Activated CD8-positive, alpha-beta memory T cell treated with anti-CD3 and anti-CD28 coated beads for 1 hour (primary cell): Measurements from ENCODE around the gene SPTBN1.
"Not testable (repeated sequence)": the region's sequence is repeated elsewhere in the genome, so short reads cannot be mapped to it uniquely, and the experiment has no call there.

Source experiments
- DNase-seq, 2 donors: peaks; one replicate each; pipeline ENCODE4 v3.0.0-alpha.2; 2020; ENCODE audit warnings: low read depth in 1 of 2; ENCODE audit errors: extremely low read depth in 1 of 2

Gene SPTBN1

DNA sequence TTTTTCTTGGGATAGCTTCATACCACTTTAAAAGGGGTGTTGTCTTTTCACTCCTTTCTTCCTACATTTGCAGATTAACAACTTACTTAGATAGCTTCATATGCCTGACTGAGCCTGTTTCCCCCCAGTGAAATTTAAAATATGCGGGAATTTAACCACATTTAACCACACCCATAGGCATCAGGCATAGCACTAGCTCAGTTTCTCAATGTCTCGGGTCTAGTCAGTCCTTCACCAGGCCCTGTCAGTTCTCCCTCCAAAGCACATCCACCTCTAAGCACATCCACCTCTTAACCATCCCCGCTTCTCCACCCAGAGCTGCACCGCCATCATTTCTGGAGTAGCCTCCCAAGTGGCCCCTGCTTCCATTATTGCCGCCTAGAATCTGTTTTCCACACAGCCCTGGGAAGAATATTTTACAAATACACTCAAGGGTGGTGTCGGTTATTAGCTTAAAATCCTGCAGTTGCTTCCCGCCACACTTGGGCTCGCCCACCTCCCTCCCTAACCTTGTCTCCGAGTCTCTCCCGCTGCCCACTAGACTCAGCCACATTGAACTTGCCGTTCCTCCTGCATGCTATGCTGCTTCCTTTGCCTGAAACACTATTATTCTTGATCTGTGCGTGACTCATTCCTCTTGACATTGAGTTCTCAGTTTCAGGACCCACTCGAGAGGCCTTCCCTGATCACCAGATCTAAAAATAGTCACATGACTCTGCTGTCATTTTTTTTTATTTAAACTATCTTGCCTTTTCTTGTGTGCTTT, 68.3 kb downstream of the SPTBN1 start:
- DNase-seq: no peak

DNA sequence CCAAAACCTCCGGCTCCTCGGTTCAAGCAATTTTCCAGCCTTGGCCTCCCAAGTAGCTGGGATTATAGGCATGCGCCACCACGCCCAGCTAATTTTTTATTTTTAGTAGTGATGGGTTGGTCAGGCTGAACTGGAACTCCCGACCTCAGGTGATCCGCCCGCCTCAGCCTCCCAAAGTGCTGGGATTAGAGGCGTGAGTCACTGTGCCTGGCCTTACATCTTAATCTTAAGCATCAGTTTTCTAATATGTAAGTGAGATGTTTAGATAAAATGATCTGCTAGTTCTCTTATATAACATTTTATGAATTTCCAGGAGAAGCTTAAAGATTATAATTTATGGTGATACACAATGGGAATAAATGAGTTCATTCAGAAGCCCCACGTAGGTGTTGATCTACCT, 69.2 kb downstream of the SPTBN1 start:
- DNase-seq: no peak

DNA sequence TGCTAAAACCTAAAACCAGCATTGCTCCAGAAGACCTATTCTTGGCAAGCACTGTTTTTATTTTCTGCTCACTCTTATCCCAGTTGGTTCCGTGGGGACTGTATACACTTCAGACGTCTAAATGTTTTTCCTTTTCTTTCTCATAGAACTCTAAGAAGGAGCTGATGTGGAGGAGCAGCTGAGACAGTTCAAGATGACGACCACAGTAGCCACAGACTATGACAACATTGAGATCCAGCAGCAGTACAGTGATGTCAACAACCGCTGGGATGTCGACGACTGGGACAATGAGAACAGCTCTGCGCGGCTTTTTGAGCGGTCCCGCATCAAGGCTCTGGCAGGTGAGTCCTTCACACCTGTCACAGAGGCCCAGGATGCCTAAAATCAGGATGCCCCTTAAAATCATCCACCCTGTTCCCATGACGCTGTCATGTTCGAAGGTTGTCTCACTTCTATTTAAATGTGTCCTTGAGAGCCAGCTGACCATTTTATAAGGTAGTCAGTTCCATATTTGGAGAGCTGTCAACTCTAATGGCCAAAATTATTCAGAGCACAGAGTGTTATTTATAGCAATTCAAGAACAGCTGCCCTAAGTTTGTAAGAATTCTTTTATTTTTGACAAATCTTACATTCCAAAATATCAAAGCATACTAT, 70.2 kb downstream of the SPTBN1 start:
- no peak for DNase-seq

DNA sequence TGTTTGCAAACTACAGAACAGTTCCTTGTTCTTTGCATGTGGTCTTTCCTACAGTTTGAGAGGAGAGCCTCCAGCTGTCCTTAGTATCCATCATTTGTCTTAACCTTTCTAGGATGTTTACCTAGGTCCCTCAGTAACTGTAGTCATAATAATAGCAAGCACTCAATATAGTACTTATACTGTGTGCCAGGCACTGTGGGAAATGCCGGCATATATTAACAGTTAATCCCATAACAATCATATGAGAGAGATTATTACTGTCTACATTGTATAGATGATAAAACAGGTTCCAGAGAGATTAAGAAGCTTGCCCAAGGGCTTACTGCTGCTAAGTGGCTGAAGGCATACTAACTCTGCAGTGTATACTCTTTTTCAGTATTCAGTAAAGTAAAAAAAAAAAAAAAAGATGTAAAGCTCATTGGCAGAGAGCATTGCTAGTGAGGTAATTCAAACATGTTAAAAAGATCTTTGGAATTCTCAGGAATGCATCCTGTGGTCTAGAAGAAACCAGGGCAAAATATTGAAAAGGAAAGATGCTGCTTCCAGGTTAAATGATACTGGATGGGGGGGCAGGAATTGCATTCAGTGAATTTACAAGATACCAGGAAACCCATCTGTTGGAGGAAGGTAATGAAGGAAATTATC, 72.3 kb downstream of the SPTBN1 start:
- DNase-seq: no peak

DNA sequence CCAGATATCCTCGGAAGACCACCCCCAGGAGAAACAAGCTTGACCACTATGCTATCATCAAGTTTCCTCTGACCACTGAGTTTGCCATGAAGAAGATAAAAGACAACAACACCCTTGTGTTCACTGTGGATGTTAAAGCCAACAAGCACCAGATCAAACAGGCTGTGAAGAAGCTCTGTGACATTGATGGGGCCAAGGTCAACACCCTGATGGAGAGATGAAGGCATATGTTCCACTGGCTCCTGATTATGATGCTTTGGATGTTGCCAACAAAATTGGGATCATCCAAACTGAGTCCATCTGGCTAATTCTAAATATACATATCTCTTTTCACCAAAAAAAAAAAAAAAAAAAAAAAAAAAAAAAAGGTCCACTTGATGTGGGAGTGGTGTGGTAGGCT, 73.4 kb downstream of the SPTBN1 start:
- not testable (repeated sequence) for DNase-seq

DNA sequence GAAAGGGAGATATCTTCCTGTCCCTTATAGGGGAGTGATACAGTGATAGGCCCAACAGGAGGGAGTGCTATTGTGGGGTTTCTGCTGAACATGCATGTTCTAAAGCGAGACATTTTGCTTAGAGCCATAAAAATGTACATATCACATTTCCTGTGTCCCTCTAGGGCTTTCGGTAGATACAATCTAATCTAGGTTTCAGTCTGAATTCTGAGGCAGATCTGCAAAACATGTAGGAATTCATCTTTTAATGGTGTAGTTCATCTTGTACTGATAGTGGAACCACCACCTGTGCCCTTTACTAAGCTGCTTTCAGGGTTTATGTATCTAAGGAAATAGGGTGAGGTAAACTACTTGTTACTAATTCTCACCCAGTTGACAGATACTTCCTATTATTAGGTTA, 73.8 kb downstream of the SPTBN1 start:
- no peak for DNase-seq

DNA sequence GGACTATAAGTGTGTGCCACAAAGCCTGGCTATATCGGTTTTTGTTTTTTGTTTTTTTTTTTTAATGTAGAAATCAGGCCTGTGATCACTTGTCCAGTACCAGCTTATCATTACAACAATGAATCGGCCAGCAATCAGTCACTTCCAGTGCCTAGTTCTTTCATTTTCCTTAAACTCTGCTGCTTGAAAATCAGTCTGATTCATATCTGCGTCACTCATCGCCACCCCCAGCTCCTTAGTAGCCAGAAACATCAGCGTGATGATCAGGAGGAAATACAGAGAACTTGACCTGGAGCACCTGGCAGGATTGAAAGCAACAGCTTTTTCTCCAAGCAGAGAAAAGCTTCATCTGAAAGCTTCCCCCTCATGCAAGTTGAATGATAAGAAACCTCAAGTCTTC, 75.4 kb downstream of the SPTBN1 start:
- DNase-seq: no peak

DNA sequence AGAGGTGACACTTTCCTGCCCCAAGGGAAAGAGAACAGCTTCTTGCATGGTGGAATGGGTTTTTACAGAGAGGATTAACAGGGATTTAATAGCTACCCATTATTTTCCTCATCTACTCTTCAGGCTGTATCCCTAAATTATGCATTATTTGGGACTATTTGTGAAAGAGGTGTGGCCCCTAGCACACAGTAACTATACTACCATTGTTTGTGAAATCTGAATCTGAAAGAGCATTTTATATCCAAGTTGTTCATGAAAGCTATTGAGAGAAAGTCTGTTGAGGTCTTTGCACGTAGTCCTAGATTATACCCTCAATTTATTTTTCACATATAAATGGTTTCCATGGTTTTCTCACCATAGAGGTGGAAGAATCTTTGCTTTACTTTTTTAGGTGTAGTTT, 78.1 kb downstream of the SPTBN1 start:
- DNase-seq: no peak

DNA sequence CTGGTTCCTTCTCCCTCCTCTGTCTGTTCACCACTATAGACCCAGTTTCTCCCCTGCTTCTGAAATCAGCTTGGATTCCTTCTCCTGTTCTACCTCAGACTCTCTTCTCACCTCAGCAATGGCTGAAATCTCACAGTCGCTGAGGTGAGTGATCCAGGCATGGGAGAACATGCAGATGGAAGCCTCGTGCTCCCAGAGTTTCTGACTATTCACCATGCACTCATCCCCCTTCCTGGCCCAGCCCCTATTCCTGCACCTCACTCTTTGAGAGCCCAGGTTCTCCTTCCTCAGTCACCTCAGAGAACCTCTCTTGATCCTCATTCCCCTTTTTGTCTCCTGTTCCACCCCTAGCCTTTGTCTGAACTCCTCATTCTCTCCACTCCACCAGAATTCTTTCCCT, 78.5 kb downstream of the SPTBN1 start:
- no peak for DNase-seq

DNA sequence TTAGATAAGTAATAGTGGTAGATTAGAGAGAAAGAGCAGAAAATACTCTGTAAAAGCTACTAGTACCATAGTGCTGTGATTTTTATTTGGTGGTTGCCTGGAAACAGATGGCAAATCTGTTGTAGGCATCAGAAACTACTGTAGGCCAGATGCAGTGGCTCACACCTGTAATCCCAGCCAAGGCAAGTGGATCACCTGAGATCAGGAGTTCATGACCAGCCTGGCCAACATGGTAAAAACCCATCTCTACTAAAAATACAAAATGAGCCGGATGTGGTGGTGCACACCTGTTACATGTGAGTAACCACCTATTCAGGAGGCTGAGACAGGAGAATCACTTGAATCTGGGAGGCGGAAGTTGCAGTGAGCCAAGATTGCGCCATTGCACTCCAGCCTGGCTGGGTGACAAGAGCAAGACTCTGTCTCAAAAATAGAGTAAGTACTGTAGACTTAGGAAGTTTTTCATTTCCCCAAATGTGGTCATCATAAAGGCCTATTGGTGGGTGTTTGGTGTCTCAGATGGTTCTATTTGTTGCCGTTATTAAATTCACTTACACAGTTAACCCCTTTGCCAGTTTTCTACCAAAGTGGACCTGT, 79.6 kb downstream of the SPTBN1 start:
- DNase-seq: no peak

DNA sequence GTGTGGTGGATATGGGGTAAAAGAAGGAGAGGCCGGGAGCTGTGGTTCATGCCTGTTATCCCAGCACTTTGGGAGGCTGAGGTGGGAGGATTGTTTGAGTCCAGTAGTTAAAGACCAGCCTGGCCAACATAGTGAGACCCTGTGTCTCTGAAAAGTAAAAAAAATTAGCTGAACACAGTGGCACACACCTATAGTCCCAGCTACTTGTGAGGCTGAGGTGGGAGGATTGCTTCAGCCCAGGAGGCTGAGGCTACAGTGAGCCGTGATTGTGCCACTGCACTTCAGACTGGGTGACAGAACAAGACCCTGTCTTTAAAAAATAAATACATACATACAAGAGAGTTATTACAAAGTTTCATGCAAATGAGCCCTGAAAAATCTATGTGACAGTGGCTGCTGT, 80.6 kb downstream of the SPTBN1 start:
- DNase-seq: no peak

DNA sequence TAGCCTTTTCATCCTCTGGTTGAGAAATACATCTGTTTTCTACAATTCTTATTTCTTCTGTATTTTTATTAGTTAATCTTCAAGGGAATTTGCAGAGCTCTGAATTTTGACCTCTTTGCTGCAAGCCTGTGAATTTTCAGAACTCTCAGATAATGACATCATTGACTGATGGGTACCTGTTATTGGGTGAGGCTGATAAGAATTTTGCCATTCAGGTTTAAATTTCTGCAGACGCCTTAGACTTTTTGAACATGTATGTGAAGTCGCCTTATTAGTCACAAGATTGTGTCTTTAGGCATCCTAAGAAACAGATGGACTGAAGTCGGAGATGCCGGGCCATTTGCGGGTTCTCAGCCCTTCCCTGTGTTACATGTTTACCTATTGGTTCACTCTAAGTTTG, 82.4 kb downstream of the SPTBN1 start:
- DNase-seq: no peak

DNA sequence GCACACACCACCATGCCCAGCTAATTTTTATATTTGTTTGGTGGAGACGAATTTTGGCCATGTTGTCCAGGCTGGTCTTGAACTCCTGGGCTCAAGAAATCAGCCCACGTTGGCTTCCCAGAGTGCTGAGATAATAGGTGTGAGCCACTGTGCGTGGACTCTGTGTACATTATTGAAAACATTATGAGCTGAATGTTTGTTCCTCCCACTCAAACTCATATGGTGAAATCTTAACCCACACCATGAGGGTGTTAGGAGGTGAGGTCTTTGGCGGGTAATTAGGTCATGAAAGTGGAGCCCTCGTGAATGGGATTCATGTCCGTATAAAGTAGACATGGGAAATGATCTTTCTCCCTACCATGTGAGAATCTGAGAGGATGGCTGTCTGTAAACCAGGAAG, 83.6 kb downstream of the SPTBN1 start:
- DNase-seq: no peak

DNA sequence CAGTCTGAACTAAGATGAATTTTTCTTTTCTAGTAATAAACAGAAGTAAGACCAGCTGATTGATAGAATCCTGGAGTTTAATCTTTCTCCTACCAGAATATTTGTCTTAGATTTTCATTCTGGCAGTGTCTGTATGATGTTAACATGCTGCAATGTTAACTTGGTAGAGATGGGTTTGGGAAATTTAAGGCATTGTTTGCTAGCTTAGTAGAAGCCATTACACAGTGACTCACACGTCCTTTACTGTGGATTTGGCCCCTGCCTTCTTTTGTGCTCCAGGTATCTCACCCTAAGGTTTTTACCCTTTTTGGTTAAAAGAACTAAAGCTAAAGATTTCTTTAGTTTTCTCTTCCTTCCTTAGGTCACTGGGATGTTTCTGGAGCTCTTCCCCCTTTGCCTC, 84.1 kb downstream of the SPTBN1 start:
- DNase-seq: no peak

DNA sequence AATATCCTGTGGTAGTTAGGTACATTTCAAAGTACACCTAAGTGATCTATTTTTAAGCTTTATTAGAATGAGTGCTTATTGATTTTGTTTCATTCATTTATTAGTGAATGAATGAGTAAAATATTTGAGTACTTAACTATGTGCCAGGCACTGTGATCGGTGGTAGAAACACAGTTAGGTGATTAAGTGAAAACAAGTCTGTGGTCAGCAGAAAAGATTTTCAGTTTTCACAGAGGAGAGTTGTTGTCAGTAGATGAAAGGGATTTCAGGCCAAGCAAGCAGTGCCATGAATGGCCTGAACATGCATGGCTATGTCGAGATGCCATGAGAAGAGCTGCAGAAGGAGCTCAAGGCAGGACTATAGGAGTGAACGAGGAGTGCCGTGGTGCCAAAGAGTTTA, 85.9 kb downstream of the SPTBN1 start:
- DNase-seq: no peak

DNA sequence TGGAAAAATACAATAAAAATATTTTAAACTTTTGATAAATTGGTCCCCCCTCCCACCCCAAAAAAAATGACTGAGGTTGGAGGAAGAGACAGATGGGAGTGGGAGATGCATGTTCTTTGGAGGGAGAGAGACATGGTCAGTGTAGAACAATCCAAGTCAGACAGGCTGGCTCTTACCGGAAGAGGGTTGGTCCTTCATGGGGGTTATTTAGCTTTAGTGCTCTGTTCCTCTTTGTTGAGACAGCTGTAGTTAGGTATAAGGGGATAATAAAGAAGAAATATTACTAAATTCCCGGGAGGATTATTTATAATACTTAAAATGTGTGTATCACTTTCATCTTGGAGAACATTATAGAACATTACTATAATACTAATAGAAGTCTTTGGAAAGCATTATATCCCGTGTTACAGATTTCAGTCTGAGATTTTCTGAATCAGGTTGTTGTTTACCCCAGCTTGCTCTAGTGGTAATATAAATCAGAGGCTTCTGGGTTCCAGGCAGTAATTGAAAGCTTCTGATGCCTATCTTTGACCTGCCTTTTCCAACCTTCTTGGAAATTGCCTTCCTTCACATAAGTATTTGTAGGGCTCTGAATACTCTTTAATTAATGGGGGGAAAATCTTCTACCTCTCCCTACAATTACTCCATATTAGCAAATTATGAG, 87.7 kb downstream of the SPTBN1 start:
- DNase-seq: no peak

DNA sequence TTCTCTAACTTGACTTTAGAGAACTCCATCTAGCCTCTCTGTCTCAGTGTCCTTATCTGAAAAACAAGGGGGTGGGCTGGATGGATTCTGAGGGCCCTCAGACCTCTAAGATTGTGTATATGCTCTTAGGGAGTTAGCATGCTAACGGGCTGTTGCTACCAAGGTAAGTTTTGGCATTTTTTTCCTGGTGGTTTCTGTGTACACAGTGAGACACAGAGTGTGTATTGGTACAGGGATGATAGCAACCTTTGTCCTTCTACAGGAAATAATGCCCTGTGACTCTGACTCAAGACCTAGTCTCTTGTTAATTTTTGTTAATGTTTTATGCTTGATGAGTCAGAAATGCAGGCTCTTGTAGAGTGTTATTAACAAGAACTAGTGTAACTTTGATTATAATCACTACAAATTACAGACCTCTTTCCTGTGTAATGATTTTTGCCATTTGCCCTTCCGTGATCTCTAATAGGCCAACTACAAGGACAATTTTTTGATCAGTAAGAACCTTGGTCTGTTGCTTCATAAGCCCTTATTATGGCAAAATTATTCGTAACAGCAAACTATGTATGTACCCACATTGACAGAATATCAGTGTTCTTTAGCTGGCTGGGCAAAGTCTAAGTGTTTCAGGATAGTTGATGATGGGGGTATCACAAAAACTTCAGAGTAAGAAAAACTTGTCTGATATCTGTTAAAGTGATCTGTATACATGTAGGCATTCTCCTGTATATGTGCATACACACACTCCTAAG, 89.7 kb downstream of the SPTBN1 start:
- no peak for DNase-seq

DNA sequence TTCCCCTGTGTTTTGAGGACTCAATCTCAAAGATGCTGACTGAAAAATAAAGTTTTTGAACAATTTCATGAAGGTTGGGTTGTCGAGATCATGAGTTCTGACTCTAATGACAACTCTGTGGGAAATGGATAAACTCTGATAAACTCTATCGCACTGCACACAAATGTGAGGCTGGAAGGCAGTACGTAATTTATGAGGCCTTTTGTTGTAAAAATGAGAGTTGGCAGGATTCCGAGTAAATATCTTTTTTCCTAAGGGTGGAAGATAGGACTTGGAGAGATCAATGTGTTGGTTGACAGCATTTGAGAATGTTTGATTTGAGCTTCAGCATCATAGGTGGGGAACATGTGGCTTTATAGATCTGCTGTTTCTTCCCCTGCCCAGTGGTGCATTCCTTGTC, 90.4 kb downstream of the SPTBN1 start:
- DNase-seq: no peak

DNA sequence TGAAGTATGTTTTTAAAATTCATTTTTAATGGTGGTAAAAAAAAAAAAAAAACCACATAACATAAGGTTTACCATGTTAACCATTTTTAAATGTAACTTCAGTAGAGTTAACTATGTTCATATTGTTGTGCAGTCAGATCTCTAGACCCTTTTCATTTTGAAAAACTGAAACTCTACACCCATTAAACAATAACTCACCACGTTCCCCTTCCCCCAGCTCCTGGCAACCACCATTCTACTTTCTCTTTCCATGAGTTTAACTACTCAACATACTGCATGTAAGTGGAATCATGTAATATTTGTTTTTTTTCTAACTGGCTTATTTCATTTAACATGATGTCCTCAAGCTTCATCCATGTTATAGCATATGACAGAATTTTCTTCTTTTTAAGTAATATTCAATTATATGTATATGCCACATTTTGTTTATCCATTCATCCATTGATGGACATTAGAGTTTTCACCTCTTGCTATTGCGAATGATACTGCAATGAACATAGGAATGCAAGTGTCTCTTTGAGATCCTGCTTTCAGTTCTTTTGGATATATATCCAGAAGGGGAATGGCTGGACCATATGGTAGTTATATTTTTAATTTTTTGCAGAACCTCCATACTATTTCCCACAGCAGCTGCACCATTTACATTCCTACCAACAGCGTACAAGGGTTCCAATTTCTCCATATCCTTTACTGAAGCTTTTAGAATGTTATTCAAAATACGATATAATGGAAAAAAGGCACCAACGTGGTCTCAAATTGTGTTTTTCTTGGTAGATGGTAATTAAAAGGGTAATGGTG, 91.0 kb downstream of the SPTBN1 start:
- DNase-seq: no peak

DNA sequence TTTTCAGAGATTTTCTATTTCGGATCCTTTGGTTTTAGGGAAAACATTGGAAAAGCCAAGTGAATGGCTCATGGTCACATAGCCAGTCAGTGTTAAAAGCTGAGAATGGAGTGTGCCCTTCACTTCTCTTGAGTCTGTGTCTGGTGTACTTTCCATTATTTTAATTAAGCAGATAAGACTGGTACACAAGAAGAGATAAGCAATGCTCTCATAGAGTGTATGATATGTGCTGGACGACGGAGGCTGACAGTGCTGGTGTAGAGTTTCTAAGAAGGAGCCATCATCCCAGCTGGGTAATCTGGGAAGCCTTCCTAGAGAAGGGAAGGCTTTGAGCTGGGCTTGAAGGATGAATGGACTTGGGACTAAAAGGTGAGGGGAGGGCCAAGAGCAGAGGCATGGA, 93.3 kb downstream of the SPTBN1 start:
- no peak for DNase-seq
